Neuronal stem cell (in vitro differentiated cells): ENCODE data around the gene AVL9.
A peak's percentile ranks its signal among the peaks of the same experiment; 100 is the strongest.

ENCODE experiments used
- DNase-seq: peaks from one replicate; pipeline ENCODE4 v3.0.0-alpha.2; 2013; ENCODE audit warnings: low spot score
- H2AFZ ChIP-seq: one replicate; pipeline ENCODE4 v1.6.1; 2013; ENCODE audit warnings: mild to moderate bottlenecking, low read length, inconsistent platforms
- H2AK5ac ChIP-seq: 2 replicates; pipeline ENCODE4 v1.6.1; 2013; ENCODE audit warnings: low read depth, mild to moderate bottlenecking, inconsistent platforms, low read length, moderate library complexity, mixed read lengths
- H2BK120ac ChIP-seq: 2 replicates; pipeline ENCODE4 v1.6.1; 2013; ENCODE audit warnings: low read depth, mild to moderate bottlenecking, inconsistent platforms, low read length, moderate library complexity, mixed read lengths
- H2BK12ac ChIP-seq: one replicate; pipeline ENCODE4 v1.6.1; 2013; ENCODE audit warnings: low read length, inconsistent platforms
- H2BK15ac ChIP-seq: 2 replicates; pipeline ENCODE4 v1.6.1; 2013; ENCODE audit warnings: mild to moderate bottlenecking, low read length, inconsistent platforms, mixed read lengths
- H2BK5ac ChIP-seq: one replicate; pipeline ENCODE4 v1.6.1; 2013; ENCODE audit warnings: inconsistent platforms, mild to moderate bottlenecking, low read length, moderate library complexity
- H3K14ac ChIP-seq: one replicate; pipeline ENCODE4 v1.6.1; 2013; ENCODE audit warnings: low read length, inconsistent platforms
- H3K18ac ChIP-seq: 2 replicates; pipeline ENCODE4 v1.6.1; 2013; ENCODE audit warnings: low read length, inconsistent platforms
- H3K23ac ChIP-seq: 2 replicates; pipeline ENCODE4 v1.6.1; 2013; ENCODE audit warnings: low read depth, mild to moderate bottlenecking, mixed read lengths, low read length, inconsistent platforms; ENCODE audit not compliant: poor library complexity
- H3K27ac ChIP-seq: replicated peaks from 3 replicates; pipeline ENCODE4 v1.5.1; 2013; ENCODE audit warnings: low read length, inconsistent platforms
- H3K27me3 ChIP-seq, 3 experiments: 2 replicates each; pipeline ENCODE4 v1.6.1; 2013; ENCODE audit warnings: low read length in 3 of 3, mild to moderate bottlenecking in 2 of 3, inconsistent platforms in 1 of 3, low read depth in 1 of 3, mixed read lengths in 1 of 3, moderate library complexity in 1 of 3; ENCODE audit not compliant: control insufficient read depth in 3 of 3, insufficient read depth in 3 of 3
- H3K36me3 ChIP-seq, 2 donors: replicated peaks in 1 of 2; 2 replicates each; pipeline ENCODE4 v1.6.1; 2013; ENCODE audit warnings: low read length in 2 of 2; ENCODE audit not compliant: control insufficient read depth in 2 of 2, insufficient read depth in 2 of 2
- H3K4ac ChIP-seq: 2 replicates; pipeline ENCODE4 v1.6.1; 2013; ENCODE audit warnings: inconsistent platforms, mild to moderate bottlenecking, low read length, moderate library complexity
- H3K4me1 ChIP-seq, 2 donors: 1 replicate in 1 of 2; 2 replicates in 1 of 2; pipeline ENCODE4 v1.6.1; 2013; ENCODE audit warnings: low read length in 2 of 2, low read depth in 1 of 2; ENCODE audit not compliant: control insufficient read depth in 2 of 2, insufficient read depth in 1 of 2
- H3K4me2 ChIP-seq: one replicate; pipeline ENCODE4 v1.6.1; 2013; ENCODE audit warnings: mild to moderate bottlenecking, low read length, inconsistent platforms; ENCODE audit not compliant: insufficient read depth, poor library complexity, severe bottlenecking
- H3K4me3 ChIP-seq, 2 donors: 2 replicates each; pipeline ENCODE4 v1.5.1; 2013; ENCODE audit warnings: low read length in 2 of 2, mild to moderate bottlenecking in 2 of 2, inconsistent platforms in 1 of 2, moderate library complexity in 1 of 2
- H3K79me1 ChIP-seq: one replicate; pipeline ENCODE4 v1.6.1; 2013; ENCODE audit warnings: low read depth, mild to moderate bottlenecking, inconsistent platforms, low read length, moderate library complexity
- H3K9ac ChIP-seq: one replicate; pipeline ENCODE4 v1.6.1; 2013; ENCODE audit warnings: mild to moderate bottlenecking, low read depth, low read length, inconsistent platforms; ENCODE audit not compliant: poor library complexity
- H3K9me3 ChIP-seq, 2 donors: replicated peaks in 1 of 2; 2 replicates each; pipeline versions ENCODE3 to v1.6.1; 2013; ENCODE audit warnings: low read length in 2 of 2, mild to moderate bottlenecking in 2 of 2, inconsistent platforms in 1 of 2, low read depth in 1 of 2, mixed read lengths in 1 of 2, moderate library complexity in 1 of 2; ENCODE audit not compliant: control insufficient read depth in 2 of 2, insufficient read depth in 1 of 2
- H4K8ac ChIP-seq: one replicate; pipeline ENCODE4 v1.6.1; 2013; ENCODE audit warnings: low read depth, mild to moderate bottlenecking, inconsistent platforms, low read length, moderate library complexity
- H4K91ac ChIP-seq: one replicate; pipeline ENCODE4 v1.6.1; 2013; ENCODE audit warnings: low read length, low read depth, mild to moderate bottlenecking, inconsistent platforms; ENCODE audit not compliant: poor library complexity
- WGBS, 2 donors: extraction: QIAGEN DNeasy Blood & Tissue Kit; methylation state at CpG; one replicate each; pipeline ENCODE4 v1.1.7; 2013; ENCODE audit warnings: missing lambda C conversion rate in 2 of 2, mixed read lengths in 1 of 2; ENCODE audit not compliant: insufficient read length in 2 of 2, insufficient replicate concordance in 1 of 2; ENCODE audit errors: extremely low coverage in 2 of 2; 5-methylcytosine and 5-hydroxymethylcytosine counted together

Gene AVL9

GRCh38 chr7:32564542-32564941 lies 69.3 kb downstream of the AVL9 start:
- Histone ChIP-seq H3K9me3 (no peaks in the 10 kb centered on the region), H3K9ac (no peak overlapping the region), H3K4ac (no peak overlapping the region), H2AK5ac (no peak overlapping the region), H2BK5ac (no peak overlapping the region), H3K4me1 (no peaks in the 10 kb centered on the region), H2BK120ac (no peak overlapping the region), H3K27me3 (no peaks in the 10 kb centered on the region), H3K4me3 (no peak overlapping the region), H4K91ac (no peak overlapping the region), H3K36me3 (peaks cover 6 to 67% of the 10 kb centered on the region in 2 donors), H2BK12ac (no peak overlapping the region), H4K8ac (no peak overlapping the region), H3K79me1 (no peaks in the 10 kb centered on the region), H3K27ac (no peak overlapping the region), H2BK15ac (no peak overlapping the region), H3K18ac (no peak overlapping the region), H2AFZ (no peak overlapping the region), H3K4me2 (no peak overlapping the region), H3K14ac (no peak overlapping the region), H3K23ac (no peak overlapping the region)
- no peak for DNase-seq
- WGBS, 2 donors: no CpG with 5 or more reads among the region's 3 CpGs

GRCh38 chr7:32569388-32570289 lies 74.3 kb downstream of the AVL9 start:
- Histone ChIP-seq H3K27me3 (no peaks in the 10 kb centered on the region), H4K8ac (no peak overlapping the region), H2AFZ (no peak overlapping the region), H3K27ac (no peak overlapping the region), H2BK5ac (no peak overlapping the region), H2AK5ac (no peak overlapping the region), H3K4me3 (no peak overlapping the region), H3K9ac (no peak overlapping the region), H2BK15ac (no peak overlapping the region), H4K91ac (no peak overlapping the region), H3K4me2 (no peak overlapping the region), H3K14ac (no peak overlapping the region), H3K79me1 (no peaks in the 10 kb centered on the region), H3K4ac (no peak overlapping the region), H3K9me3 (no peaks in the 10 kb centered on the region), H2BK120ac (no peak overlapping the region), H3K4me1 (no peaks in the 10 kb centered on the region), H3K36me3 (peaks cover 3 to 59% of the 10 kb centered on the region in 2 donors), H2BK12ac (no peak overlapping the region), H3K18ac (no peak overlapping the region), H3K23ac (no peak overlapping the region)
- no peak for DNase-seq
- WGBS, 2 donors: no CpG with 5 or more reads among the region's 8 CpGs

GRCh38 chr7:32573110-32573687 lies 77.9 kb downstream of the AVL9 start:
- Histone ChIP-seq H3K14ac (no peak overlapping the region), H2AK5ac (no peak overlapping the region), H2AFZ (no peak overlapping the region), H3K79me1 (no peaks in the 10 kb centered on the region), H2BK5ac (no peak overlapping the region), H3K27ac (no peak overlapping the region), H4K8ac (no peak overlapping the region), H2BK15ac (no peak overlapping the region), H3K4me1 (no peaks in the 10 kb centered on the region), H3K23ac (no peak overlapping the region), H3K9me3 (no peaks in the 10 kb centered on the region), H3K18ac (no peak overlapping the region), H2BK120ac (no peak overlapping the region), H3K4ac (no peak overlapping the region), H3K36me3 (peaks cover 7 to 76% of the 10 kb centered on the region in 2 donors), H2BK12ac (no peak overlapping the region), H3K4me2 (no peak overlapping the region), H4K91ac (no peak overlapping the region), H3K9ac (no peak overlapping the region), H3K4me3 (peak overlapping the region in 1 of 2 donors; percentile 22), H3K27me3 (no peaks in the 10 kb centered on the region)
- no CpG with 5 or more reads among the region's 12 CpGs for WGBS, 2 donors
- DNase-seq: no peak

GRCh38 chr7:32574626-32575025 lies 79.3 kb downstream of the AVL9 start:
- no peak overlapping the region for H2AK5ac ChIP-seq
- no peak overlapping the region for H3K14ac ChIP-seq
- no peaks in the 10 kb centered on the region for H3K27me3 ChIP-seq
- no peak overlapping the region for H3K23ac ChIP-seq
- DNase-seq: no peak
- H2BK5ac ChIP-seq: no peak overlapping the region
- peaks cover 8 to 78% of the 10 kb centered on the region in 2 donors for H3K36me3 ChIP-seq
- no peak overlapping the region for H3K9ac ChIP-seq
- H2BK15ac ChIP-seq: no peak overlapping the region
- no peak overlapping the region for H3K4me3 ChIP-seq
- H3K4ac ChIP-seq: no peak overlapping the region
- no peak overlapping the region for H2BK120ac ChIP-seq
- no CpG with 5 or more reads among the region's 1 CpG for WGBS, 2 donors
- no peaks in the 10 kb centered on the region for H3K9me3 ChIP-seq
- no peak overlapping the region for H4K8ac ChIP-seq
- H3K18ac ChIP-seq: no peak overlapping the region
- H3K27ac ChIP-seq: no peak overlapping the region
- H4K91ac ChIP-seq: no peak overlapping the region
- H3K4me1 ChIP-seq: no peaks in the 10 kb centered on the region
- no peak overlapping the region for H2BK12ac ChIP-seq
- H3K4me2 ChIP-seq: no peak overlapping the region
- H2AFZ ChIP-seq: no peak overlapping the region
- H3K79me1 ChIP-seq: no peaks in the 10 kb centered on the region
